ENCODE data around the gene AP2S1.
"Not testable (repeated sequence)": the region's sequence is repeated elsewhere in the genome, so short reads cannot be mapped to it uniquely, and the experiment has no call there.

AP2S1 gene

DNA sequence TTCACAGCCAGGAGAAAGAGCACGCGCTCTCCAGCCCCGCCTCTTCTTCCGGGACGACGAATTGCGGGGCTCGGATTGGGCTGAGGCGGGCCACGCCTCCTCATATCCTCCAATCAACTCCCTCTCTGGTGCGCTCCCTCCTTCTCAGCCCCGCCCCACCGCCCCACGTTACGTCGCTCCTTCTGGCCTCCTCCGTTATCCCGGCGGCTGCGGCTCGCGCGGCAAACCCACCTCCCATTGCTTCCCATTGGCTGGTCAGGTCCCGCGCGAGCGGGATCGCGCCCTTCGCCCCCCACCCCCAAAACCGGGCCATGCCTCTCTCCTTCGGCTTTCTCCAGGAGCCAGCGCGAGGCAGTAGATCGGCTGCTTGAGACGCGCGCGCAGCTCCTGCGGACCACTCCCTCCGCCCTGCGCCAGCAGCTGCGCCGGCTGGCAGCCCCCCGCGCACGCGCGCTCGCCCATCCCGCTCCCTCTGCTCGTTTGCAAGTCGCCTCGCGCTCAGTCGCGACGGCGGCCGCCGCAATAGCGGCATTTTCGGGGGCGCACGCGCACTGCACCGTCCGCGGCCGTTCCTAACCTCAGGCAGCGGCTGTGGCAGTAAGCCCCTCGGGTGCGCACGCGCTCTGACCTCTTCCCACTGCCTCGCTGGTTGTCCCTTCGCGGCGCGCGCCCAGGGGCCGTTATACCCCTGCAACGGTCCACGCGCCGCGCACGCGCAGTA is 9.6 kb upstream of the AP2S1 start:
- Mint-ChIP-seq H3K4me1 (peaks cover 24% of the 10 kb centered on the region), H3K4me3 (peak overlapping the region; percentile 84), H3K27me3 (no peaks in the 10 kb centered on the region), H3K36me3 (peaks cover 1% of the 10 kb centered on the region), H3K27ac (peak overlapping the region; percentile 93), H3K9me3 (no peaks in the 10 kb centered on the region)
- peak; percentile 92 for ATAC-seq

DNA sequence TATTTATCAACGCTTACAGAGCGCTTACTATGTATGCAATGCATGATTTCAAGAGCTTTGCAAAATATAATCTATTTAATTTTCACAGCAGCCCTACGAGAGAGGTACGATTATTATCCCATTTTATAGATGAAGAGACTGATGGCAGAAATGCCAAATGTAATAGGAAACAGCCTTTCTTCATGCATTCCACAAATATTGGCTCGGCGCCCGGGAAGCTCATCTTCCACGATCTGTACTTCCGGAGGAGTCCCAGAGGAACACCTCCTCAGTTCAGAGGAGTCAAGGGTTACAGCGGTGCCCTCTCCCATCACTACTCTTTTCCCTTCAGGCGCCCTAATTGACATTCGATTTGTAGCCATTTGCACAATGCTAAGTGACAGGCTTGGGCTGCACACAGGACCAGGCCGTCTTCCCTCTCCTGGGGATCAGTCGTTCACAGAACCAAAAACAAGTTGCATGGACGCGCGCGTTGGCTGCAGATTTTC is 9.0 kb upstream of the AP2S1 start:
- ATAC-seq, result no peak
- H3K27ac Mint-ChIP-seq, result peak overlapping the region; percentile 93
- H3K27me3 Mint-ChIP-seq, result no peaks in the 10 kb centered on the region
- peak overlapping the region; percentile 84 for H3K4me3 Mint-ChIP-seq
- H3K9me3 Mint-ChIP-seq, result no peaks in the 10 kb centered on the region
- no peaks in the 10 kb centered on the region for H3K36me3 Mint-ChIP-seq
- H3K4me1 Mint-ChIP-seq, result peaks cover 23% of the 10 kb centered on the region

DNA sequence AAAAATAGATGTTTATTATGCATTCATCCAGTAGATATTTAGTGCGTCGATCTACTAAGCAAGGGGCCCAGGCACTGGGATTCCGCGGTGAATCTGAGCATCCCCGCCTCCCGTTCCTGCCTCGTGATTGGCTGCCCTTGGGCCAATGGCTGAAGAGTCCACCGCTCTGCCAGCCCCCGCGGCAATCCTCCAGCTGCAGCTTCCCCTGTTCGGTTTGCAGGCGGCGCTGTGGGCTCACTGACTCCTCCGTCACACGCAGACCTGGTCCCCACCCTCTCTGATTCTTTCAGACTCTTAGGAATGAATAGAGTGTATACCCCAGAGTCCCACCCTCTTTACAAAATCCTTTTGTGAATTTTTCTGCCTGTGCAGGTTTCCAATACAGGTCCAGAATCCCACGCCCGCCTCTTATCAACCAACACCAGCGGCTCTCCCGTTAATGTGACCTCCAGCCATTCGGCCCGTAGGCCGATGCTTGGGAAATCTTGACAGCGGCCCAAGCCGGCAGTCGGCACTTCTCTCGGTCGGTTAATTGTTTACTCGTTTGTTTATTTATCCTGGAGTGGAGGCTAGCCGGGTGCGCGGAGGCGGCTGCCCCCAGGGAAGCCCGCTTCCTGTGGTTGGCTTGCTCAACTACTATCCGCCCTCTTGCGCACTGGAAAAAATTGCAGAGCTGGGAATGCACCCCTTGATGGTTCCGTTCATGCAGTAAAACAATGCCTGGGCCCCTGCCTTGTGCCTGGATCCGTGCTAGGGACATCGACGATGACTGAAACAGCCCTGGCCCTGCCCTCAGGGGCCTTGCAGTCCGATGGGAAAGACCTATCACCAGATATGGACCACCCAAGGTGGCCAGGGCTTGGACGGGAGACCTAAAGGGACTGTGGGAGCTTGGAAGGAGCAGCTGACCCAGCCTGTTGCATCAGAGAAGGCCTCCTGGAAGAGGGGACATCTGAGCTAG is 5.7 kb upstream of the AP2S1 start:
- peak; percentile 79 for ATAC-seq
- no peaks in the 10 kb centered on the region for H3K27me3 Mint-ChIP-seq
- H3K36me3 Mint-ChIP-seq, result no peaks in the 10 kb centered on the region
- peak overlapping the region; percentile 76 for H3K27ac Mint-ChIP-seq
- peak overlapping the region; percentile 75 for H3K4me3 Mint-ChIP-seq
- H3K9me3 Mint-ChIP-seq, result no peaks in the 10 kb centered on the region
- H3K4me1 Mint-ChIP-seq, result peaks cover 23% of the 10 kb centered on the region

DNA sequence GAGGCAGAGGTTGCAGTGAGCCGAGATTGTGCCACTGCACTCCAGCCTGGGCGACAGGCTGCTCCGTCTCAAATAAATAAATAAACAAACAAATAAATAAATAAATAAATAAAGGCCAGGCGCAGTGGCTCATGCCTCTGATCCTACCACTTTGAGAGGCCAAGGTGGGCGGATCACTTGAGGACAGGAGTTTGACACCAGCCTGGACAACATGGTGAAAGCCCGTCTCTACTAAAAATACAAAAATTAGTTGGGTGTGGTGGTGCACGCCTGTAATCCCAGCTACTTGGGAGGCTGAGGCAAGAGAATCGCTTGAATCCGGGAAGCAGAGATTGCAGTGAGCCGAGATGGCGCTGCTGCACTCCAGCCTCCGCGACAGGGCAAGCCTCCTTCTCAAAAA is 4.1 kb upstream of the AP2S1 start:
- H3K4me1 Mint-ChIP-seq, result peaks cover 33% of the 10 kb centered on the region
- not testable (repeated sequence) for H3K4me3 Mint-ChIP-seq, ATAC-seq

DNA sequence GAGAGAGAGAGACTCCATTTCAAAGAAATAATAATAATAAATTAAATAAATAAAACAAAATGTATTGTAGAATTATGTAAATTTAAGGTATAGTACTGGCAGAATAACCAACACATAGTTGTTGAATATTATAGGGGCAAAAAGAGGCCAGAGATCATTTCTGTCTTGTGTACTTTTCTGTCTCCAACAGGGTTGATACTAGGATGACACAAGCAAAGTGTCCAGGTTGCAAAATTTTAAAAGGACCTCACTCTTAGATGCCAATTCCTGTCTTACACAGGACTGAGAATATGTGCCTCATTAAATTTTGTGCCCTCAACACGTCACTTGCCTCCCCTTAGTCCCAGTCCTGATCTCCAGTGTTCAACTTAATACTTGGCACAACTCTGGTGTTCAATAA is 2.2 kb upstream of the AP2S1 start:
- ATAC-seq, result no peak
- Mint-ChIP-seq H3K36me3 (no peaks in the 10 kb centered on the region), H3K4me1 (peaks cover 40% of the 10 kb centered on the region), H3K27me3 (no peaks in the 10 kb centered on the region), H3K4me3 (no peak overlapping the region), H3K27ac (no peak overlapping the region), H3K9me3 (no peaks in the 10 kb centered on the region)

More for the DNA sequence above, 4.1 kb upstream of the AP2S1 start:
- not testable (repeated sequence) for H3K9me3 Mint-ChIP-seq, H3K36me3 Mint-ChIP-seq, H3K27me3 Mint-ChIP-seq, H3K27ac Mint-ChIP-seq

DNA sequence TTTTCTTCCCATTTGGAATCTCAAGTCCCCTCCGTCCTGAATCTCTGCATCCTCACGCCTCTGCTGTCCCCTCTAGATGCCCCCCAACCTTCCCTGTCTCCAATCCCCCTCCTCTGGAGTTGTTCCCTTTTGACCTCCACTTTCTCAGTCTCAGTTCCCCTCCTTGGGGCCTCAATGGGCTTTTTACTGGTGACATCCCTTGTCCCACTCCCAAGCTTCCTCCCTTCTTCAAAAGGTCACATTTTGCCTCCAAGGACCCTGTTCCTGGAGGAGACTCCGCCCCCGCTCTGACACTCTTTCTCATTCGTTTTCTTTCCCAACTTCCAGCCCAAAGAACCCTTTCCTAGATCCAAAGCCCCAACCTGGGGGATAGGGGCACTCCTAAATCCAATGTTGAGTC is 1.0 kb downstream of the AP2S1 start:
- peak overlapping the region; percentile 91 for H3K4me3 Mint-ChIP-seq
- H3K27me3 Mint-ChIP-seq, result no peaks in the 10 kb centered on the region
- ATAC-seq, result no peak
- peaks cover 13% of the 10 kb centered on the region for H3K36me3 Mint-ChIP-seq
- no peaks in the 10 kb centered on the region for H3K9me3 Mint-ChIP-seq
- peaks cover 41% of the 10 kb centered on the region for H3K4me1 Mint-ChIP-seq
- peak overlapping the region; percentile 69 for H3K27ac Mint-ChIP-seq

DNA sequence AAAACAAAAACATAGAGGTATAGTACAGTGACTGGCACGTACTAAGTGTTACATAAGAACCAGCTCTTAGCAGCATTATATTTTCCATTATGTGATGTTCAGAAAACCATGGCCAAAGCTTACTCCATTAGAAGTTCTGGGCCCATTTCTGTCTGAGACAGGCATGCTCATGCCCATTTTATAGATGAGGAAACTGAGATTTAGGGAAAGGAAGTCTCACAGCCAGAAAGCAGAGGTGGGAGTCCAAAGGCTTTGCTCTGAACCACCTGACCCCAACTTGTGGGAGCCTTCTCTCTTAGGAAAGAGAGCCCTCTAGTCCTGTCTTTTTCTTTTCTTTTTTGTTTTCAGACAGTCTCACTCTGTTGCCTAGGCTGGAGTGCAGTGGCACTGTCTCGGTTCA is 2.3 kb downstream of the AP2S1 start:
- no peak for ATAC-seq
- Mint-ChIP-seq H3K27ac (no peak overlapping the region), H3K4me1 (peaks cover 41% of the 10 kb centered on the region), H3K9me3 (no peaks in the 10 kb centered on the region), H3K27me3 (no peaks in the 10 kb centered on the region), H3K4me3 (no peak overlapping the region), H3K36me3 (peaks cover 19% of the 10 kb centered on the region)

DNA sequence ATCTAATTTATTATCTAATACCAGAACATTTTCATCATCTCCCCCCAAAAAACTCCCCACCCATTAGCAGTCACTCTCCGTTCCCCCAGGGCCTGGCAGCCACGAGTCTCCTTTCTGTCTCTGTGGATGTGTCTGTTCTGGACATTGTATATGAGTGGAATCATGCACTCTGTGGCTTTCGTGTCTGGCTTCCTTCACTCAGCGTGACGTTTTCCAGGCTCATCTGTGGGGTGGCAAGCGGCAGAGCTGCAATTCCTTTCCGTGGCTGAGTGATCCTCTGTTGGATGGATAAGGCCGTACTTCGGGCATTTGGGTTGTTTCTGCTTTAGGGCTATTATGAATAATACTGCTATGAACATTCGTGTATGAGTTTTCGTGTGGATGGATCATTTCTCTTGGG is 3.1 kb downstream of the AP2S1 start:
- no peak overlapping the region for H3K27ac Mint-ChIP-seq
- no peaks in the 10 kb centered on the region for H3K9me3 Mint-ChIP-seq
- H3K27me3 Mint-ChIP-seq, result no peaks in the 10 kb centered on the region
- no peak for ATAC-seq
- H3K36me3 Mint-ChIP-seq, result peaks cover 28% of the 10 kb centered on the region
- peaks cover 41% of the 10 kb centered on the region for H3K4me1 Mint-ChIP-seq
- no peak overlapping the region for H3K4me3 Mint-ChIP-seq

DNA sequence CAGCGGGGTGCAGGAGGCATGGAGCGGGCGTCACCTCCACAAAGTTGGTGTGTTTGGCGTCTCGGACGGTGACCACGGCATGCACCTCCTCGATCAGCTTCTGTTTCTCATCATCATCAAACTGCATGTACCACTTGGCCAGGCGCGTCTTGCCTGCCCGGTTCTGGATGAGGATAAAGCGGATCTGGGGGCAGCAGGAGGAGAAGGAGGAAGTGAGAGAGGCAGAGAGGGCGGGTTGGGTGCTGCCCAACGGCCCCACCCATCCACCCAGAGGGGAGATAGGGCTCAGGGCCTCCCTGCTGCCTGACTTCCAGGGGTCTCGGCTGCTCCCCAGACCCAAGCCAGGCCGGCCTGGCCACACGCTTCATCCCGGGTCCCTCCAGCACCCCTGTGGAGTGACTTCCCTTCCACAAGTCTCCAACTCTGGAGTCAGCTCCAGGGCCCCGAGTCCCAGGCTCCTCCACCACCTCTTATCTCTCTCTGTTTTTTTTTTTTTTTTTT is 4.6 kb downstream of the AP2S1 start:
- Mint-ChIP-seq H3K27me3 (no peaks in the 10 kb centered on the region), H3K9me3 (no peaks in the 10 kb centered on the region), H3K4me3 (peak overlapping the region; percentile 30), H3K36me3 (peaks cover 33% of the 10 kb centered on the region), H3K4me1 (peaks cover 41% of the 10 kb centered on the region), H3K27ac (peak overlapping the region; percentile 52)
- ATAC-seq, result no peak

DNA sequence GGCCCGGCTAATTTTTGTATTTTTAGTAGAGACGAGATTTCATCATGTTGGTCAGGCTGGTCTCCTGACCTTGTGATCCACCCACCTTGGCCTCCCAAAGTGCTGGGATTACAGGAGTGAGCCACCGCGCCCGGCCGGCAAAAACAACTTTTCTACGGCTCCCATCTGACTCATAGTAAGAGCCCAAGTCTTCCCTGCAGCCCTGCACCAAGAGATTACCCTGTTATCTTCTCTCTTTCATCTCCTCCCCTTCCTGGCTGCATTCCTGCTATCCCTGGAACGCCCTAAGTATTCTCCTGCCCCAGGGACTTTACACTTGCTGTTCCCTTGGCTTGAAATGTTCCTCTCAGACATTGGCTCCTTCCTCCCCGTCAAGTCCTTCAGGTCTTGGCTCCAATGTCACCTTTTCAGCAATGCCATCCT is 6.6 kb downstream of the AP2S1 start:
- Mint-ChIP-seq H3K4me1 (peaks cover 32% of the 10 kb centered on the region), H3K9me3 (no peaks in the 10 kb centered on the region), H3K27me3 (no peaks in the 10 kb centered on the region), H3K4me3 (no peak overlapping the region), H3K27ac (no peak overlapping the region), H3K36me3 (peaks cover 39% of the 10 kb centered on the region)
- no peak for ATAC-seq

DNA sequence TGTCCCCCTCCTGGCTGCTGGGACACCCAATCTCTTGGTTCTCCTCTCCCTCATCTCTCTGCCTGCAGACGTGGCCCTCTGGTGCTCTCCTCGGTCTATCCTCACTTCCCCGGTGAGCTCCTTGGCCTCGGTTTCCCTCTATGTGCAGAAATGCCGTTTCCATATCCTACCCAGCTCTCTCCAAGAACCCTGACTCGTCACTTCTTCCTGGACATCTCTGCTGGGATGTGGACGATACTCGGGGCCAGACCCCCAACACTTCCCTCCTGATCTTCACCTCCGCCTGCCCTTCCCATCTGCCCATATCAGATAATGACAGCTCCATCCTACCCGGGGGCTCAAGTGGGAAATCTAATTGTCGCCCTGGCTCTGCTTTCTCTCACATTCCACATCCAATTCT is 7.9 kb downstream of the AP2S1 start:
- ATAC-seq, result no peak
- no peak overlapping the region for H3K27ac Mint-ChIP-seq
- H3K36me3 Mint-ChIP-seq, result peaks cover 50% of the 10 kb centered on the region
- H3K9me3 Mint-ChIP-seq, result no peaks in the 10 kb centered on the region
- peaks cover 30% of the 10 kb centered on the region for H3K4me1 Mint-ChIP-seq
- no peaks in the 10 kb centered on the region for H3K27me3 Mint-ChIP-seq
- H3K4me3 Mint-ChIP-seq, result no peak overlapping the region

DNA sequence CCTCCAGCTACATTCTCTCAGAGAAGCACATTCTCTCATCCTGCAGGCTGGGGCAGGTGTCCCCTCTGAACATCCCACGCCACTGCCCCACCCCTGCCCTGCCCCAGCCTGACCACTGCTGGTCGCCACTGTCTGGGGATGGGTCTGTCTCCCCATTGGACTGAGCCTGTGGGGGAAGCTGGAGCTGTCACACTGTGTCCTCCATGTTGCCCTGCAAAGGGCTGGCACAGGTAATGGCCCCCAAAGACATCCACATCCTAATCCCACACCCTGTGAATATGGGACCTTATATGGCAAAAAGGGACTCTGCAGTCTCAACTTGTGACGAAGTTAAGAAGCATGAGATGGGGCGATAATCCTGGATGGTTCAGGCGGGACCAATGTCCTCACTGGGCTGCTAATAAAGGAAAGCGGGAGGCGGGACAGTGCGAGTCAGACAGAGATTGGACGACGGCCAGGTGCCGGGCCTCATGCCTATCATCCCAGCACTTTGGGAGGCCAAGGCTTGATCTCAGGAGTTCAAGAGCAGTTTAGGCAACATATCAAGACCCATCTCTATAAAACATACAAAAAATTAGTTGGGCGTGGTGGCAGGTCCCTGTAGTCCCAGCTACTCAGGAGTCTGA is 9.1 kb downstream of the AP2S1 start:
- ATAC-seq, result no peak
- Mint-ChIP-seq H3K4me3 (no peak overlapping the region), H3K27me3 (no peaks in the 10 kb centered on the region), H3K36me3 (peaks cover 46% of the 10 kb centered on the region), H3K9me3 (no peaks in the 10 kb centered on the region), H3K4me1 (peaks cover 23% of the 10 kb centered on the region), H3K27ac (peak overlapping the region; percentile 32)

DNA sequence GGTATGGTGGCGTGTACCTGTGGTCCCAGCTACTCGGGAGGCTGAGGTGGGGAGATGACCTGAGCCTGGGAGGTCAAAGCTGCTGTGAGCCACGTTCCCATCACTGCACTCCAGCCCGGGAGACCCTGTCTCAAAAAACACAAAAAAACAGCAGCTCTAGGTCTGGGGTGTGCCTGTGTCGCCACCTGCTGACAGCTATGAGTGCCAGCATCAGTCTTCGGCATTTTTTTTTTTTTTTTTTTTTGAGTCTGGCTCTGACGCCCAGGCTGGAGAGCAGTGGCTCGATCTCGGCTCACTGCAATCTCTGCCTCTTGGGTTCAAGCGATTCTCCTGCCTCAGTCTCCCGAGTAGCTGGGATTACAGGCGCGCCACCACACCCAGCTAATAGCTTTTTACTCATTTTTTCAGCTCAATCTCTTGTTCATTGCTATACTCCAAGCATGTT is 10.1 kb downstream of the AP2S1 start:
- H3K36me3 Mint-ChIP-seq, result peaks cover 41% of the 10 kb centered on the region
- H3K4me3 Mint-ChIP-seq, result no peak overlapping the region
- H3K4me1 Mint-ChIP-seq, result peaks cover 13% of the 10 kb centered on the region
- no peaks in the 10 kb centered on the region for H3K27me3 Mint-ChIP-seq
- H3K9me3 Mint-ChIP-seq, result no peaks in the 10 kb centered on the region
- peak; percentile 67 for ATAC-seq
- peak overlapping the region; percentile 32 for H3K27ac Mint-ChIP-seq

DNA sequence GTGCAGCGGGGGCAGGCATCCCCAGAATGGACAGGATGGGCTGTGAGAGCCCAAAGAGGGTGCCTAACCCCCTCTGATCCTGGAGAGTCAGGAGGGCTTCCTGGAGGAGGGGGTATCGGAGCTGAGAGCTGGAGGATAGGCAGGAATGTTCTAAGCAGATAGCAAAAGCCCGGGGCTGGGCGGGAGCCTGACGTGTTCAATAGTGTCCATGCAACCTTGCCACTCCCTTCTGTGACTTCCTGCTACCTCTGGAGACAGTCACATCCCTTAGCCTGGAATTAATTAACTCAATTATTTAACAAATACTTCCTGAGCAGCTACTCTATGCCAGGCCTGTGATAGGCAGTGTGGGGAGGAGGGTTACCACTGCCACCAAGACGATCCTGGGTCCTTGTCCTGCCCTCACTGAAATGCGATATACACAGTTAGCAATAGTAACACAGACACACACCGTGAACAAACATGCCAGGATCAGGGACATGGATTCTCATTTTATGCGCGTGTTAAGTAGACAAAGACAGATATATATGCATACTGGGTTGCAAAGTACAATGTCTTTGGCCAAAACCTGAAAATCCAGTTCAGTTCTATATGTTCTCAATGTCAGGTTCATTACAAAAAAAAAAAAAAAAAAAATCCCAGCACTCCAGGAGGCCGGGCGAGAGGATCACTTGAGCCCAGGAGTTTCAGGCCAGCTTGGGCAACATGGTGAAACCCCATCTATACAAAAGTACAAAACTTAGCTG is 10.7 kb downstream of the AP2S1 start:
- H3K27ac Mint-ChIP-seq, result no peak overlapping the region

More for the DNA sequence above, 10.7 kb downstream of the AP2S1 start:
- ATAC-seq, result no peak
- no peak overlapping the region for H3K4me3 Mint-ChIP-seq
- H3K9me3 Mint-ChIP-seq, result no peaks in the 10 kb centered on the region
- H3K27me3 Mint-ChIP-seq, result no peaks in the 10 kb centered on the region
- peaks cover 11% of the 10 kb centered on the region for H3K4me1 Mint-ChIP-seq
- H3K36me3 Mint-ChIP-seq, result peaks cover 40% of the 10 kb centered on the region
